ENCODE measurements around the gene LRP8. TPM values are rescaled to one million over a fixed set of nuclear protein-coding genes. Genes with fewer than 3 reads are reported as not detected.

LRP8 gene
- polyA plus RNA-seq, 1 donor: 6.9 TPM

- no peak for DNase-seq
Observed at GRCh38 chr1:53305650-53306049, 22.2 kb downstream of the LRP8 start.

GRCh38 chr1:53304527-53304926 lies 23.3 kb downstream of the LRP8 start:
- no peak for DNase-seq

DNA sequence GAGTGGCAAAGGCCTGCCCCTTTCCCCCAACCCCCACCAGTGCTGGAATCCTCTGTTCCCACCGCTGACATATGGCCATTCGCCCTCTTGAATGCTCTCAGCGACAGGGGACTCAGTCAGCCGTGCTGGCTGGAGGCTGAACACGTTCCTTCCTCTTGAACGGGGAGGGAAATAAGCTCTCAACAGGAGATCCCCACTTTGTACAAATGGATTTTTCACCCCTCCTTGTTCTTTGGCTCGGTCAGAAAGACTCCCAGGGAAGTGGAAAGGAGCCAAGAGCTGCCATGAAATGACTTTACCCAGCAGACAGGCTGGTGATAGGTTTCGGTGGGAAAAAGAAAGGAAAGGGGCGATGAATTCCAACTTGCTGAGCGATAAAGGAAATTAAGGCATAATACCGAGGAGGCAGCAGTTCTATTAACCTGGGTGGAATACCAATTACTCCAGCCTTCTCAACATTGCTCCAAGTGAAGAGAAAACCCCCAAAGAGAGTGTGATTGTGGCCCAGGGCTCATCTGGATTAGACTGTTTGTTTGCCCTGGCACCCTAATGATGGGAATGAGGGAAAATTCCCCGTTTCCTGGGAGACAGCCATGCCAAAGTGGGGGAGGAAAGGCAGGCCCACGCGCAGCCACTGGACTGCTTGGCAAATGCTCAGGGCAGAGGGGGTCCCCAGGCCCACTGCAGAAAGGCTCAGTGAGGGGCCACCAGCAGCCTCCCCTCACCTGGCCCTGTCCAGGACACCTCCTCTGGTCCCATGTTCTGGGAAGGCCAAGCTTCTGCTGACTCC lies 23.9 kb downstream of the LRP8 start:
- no peak for DNase-seq

GRCh38 chr1:53303243-53303642 lies 24.6 kb downstream of the LRP8 start:
- DNase-seq: no peak

- no peak for DNase-seq
Observed at GRCh38 chr1:53299233-53299632, 28.6 kb downstream of the LRP8 start.

DNA sequence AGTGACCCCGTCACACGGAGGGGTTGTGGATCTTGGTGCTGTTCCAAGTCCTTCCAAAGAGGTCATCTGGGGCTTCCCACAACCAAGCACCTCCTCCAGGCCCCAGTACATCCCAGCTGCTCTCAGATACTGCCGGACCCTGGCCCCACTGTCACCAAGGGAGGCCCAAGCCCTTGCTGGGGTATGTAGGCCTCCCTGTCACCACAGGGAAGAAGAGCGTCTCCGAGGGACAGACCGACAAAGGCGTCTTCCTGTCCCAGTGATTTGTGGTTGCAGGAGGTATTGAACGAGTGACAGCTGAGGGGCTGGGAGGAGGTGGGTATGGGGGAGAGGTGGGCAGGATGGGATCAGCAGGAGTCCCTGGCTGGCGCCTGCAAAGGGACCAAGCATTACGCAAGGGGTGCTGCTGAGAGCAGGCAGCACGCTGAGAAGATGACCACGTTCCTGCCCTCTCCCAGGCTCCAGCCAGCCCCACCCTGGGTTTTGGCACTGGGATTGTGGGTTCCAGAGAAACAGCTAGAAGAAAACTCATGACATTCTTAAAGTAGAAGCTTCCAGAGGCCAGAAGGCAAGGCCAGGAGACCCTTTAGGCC lies 29.7 kb downstream of the LRP8 start:
- DNase-seq: no peak

DNA sequence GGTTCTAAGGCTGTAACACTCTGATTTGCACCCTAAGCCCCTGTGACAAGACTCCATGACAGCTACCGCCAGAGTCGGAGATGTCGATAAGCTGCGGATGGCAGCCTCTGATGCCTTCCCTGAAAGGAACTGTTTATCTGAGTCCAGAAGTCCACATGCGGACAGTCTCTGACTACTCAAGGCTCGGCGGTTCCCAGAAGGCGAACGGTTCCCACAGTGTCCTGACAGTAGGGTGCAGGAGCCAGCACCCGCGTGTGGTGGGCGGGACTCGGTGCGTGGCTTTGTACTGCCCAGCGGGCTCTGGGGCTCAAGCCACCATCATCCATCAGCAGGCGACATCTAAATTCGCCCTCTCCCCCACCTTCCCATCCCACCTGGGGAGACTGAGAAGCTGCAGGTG lies 30.7 kb downstream of the LRP8 start:
- no peak for DNase-seq

DNA sequence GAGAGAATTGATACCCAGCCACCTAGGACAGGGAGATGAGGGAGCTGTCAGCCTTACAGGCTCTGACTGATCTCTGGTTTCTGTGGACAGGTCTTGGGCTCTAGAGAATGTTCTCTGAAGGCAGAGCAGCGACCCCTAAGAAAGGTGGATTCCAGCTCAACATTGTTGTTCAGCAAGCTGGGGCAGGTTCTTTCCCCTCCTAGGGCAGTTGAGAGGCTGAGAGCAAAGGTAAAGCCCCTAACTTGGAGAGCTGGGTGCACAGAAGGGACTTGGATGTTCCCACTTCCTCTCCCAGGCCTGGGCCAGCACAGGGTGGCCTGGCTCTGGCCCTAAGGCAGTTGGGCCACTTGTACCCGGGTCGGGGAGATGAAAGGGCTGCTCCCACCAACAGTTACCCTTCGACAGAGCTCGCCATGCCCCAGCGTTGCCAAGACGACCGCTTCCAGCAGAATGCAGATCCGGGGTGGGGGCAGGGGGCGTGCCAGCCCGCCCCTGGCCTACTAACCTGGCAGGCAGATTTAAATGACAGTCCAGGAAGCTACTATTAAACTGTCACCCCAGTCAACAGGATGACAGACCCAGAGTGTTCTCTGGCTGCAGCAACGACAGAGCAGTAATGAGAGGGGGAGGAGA lies 31.6 kb downstream of the LRP8 start:
- DNase-seq: no peak

DNA sequence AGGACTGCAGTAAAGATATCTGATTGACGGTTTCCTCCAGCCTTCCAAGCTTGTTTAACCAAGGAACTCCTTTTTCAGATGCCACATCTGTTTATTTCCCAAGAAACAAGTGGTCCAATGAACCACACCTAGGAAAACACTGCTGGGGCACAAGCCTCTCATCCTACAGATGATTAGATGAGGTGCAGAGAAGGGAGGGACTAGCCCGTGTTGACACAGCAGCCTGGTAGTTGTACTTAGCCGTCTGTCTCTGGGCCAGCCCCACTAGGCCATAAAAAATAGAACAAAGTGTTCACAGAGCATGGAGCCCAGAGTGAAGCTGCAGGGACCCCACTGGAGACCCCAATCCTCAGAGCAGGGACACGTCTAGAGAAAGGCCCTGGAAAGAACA lies 32.1 kb downstream of the LRP8 start:
- no peak for DNase-seq

GRCh38 chr1:53295295-53295694 lies 32.6 kb downstream of the LRP8 start:
- DNase-seq: no peak

DNA sequence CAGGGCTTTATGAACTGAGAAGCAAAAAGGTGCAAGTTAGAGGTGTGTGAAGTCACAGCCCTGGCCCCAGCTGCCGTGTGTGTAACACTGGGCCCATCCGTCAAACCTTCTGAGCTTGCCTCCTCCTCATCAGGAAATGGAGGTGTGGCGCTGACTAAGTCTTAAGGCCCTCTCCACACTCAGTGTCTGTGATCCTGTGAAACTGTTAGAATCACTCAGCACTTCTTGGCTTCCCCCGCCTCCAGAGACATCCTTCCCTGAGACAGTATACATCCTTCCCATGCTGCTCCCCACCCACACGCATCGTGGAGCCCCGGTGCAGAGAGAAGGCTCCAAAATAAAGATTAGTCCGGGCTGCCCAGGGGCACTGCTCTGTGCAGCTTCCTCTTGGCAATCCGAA lies 33.3 kb downstream of the LRP8 start:
- DNase-seq: no peak

DNA sequence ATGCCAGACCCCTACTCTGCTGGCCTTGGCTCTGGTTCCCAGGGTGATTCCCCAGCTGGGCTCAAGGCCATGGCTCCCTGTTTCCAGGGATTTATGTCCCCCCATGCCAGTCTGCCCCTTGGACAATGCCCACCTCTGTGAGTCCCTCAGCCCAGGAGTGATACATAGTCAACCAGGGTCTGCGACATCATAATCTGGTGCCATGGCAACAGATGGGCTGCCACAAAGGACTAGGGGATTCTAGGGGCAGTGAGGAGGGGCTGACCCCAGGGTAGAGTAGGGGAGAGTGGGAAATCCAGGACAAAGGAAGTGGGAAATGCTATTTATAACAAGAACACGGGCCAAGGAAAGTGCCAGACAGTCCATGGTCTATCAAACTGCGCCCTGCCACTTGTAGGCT lies 33.8 kb downstream of the LRP8 start:
- no peak for DNase-seq

DNA sequence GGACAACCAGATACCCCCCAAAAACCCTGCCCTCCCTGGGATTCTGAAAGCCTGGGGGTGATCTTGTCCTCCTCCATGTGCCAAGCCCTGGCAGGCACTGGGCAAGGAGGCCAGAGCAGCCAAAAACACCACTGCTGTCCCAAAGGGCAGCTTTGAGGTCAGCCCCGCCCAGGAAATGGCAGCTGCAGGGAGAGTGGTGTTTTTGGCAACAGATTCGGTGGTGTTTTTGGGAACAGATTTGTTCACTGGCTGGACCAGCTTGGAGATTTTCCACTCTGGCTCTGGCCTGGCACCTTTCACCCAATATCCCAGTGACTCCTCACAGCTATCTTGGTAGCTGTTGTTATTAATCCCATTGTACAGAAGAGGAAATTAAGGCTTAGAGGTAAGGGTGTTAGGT lies 34.7 kb downstream of the LRP8 start:
- no peak for DNase-seq

- DNase-seq: no peak
Observed at GRCh38 chr1:53292690-53293089, 35.2 kb downstream of the LRP8 start.

DNA sequence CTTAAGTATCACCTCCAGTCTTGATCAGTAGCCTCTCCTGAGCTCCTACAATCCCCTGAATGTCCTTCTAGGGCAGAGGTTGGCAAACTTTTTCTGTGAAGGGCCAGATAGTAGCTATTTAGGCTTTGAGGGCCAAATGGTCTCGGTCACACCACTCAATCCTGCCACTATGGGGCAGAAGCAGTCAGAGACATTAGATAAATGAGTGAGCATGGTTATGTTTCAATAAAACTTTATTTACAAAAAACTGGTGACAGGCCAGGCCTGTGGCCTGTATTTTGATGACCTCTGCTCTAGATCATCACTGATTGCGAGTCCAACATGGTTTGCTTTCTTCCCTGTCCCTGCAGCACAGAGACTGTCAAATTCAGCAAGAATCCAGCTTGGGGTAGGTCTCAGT lies 36.3 kb downstream of the LRP8 start:
- DNase-seq: no peak

GRCh38 chr1:53288790-53289429 lies 39.0 kb downstream of the LRP8 start:
- DNase-seq: no peak

DNA sequence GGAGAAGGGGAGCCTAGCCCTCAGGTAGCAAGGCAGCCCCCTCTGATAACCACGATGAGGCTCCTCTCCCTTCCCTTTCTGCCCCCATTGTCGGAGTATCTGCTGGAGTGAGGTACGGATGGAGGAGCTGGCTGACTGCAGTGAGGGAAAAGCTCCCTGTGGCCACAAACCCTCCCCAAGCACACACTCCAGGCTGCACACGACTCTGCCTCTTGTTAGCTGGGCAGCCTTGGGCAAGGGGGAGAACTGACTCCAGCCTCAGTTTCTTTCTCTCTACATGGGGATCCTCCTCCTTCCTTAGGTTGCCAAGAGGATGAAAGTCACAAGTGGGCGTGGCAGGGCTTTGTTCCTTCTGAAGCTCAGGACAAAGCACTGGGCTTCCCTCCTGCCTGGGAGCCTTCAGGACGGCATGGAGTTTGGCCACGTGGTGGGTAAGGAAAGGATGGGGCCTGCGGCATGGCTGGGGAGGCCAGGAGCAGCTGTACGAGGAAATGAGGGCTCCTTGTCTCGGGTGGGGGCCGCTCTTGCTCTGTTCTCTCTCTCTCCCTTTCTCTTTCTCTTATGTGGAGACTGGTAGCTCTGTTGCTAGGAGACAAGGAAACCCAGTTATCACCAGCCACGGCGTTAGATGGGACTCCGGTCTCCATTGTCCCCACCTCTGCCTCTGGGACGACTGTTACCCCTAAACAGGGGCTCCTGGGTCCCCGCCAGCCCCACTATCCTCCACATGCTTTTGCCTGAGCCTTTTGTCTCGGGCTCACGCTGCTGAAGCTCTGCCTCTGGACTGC lies 39.7 kb downstream of the LRP8 start:
- DNase-seq: no peak

GRCh38 chr1:53286955-53287354 lies 40.9 kb downstream of the LRP8 start:
- DNase-seq: no peak

GRCh38 chr1:53285969-53286760 lies 41.7 kb downstream of the LRP8 start:
- DNase-seq: no peak

DNA sequence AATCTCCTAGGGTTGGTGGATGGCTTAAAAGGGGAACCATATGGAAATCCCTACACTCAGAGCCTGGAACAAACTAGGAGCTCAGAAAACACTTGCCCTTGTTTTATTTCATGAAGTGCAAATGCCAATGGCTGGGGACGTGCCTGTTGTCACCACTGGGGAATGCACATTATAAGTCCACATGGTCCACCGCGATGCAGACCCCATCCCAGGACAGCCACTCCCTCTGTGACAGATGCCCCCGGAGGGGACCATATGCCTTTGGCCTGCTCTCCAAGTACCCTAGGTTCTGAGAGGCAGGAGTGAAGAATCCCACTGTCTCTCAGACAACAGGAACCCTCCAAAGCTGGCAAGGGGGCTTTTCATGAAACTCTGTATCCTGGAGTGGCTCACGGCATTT lies 42.3 kb downstream of the LRP8 start:
- DNase-seq: no peak

DNA sequence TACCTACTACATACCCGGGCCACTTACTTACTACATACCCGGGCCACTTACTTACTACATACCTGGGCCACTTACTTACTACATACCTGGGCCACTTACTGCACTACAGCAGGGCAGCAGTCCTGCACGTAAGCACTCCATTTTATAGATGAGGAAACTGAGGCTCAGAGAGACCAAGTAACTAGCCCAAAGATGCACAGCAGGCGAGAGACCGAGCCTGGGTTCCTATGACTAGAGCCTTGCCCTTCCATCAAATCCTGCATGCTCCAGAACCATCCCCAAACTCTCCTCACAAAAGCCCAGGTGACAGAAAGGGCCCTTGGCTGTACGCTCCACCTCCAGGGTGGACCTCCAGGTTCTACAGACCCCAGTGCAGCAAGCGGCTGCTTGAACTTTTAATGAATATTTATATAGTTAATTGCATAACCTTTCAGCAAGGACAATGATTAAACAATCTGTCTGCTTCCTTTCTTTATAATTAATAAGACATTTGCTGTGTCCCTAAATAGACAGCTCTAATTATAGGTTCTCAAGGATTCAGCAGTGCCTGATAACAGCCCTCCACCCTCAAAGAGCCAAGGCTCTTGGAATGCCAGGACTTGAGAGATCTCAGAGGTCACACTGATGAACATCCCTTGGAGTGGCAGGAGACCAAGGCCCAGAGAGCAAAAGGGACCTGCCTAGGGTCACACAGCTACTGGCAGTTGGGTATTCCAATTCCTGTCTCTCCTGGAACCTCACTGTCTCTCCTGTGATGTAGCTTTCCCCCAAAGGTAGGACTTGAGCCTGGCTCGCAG lies 43.4 kb downstream of the LRP8 start:
- DNase-seq: no peak
